Neutrophil (primary cell): ENCODE measurements around the gene OR10H5.
"Not testable (repeated sequence)": the region's sequence is repeated elsewhere in the genome, so short reads cannot be mapped to it uniquely, and the experiment has no call there.

Experiments used
- H3K27ac ChIP-seq: fragments of 200-600 bp; sonication (generic); 2 replicates; pipeline ENCODE4 v1.5.1; 2016; ENCODE audit warnings: mild to moderate bottlenecking, moderate library complexity
- H3K27me3 ChIP-seq: fragments of 200-600 bp; sonication (generic); 2 replicates; pipeline ENCODE4 v1.6.0; 2016; ENCODE audit warnings: mild to moderate bottlenecking
- H3K36me3 ChIP-seq: fragments of 200-600 bp; sonication (generic); 2 replicates; pipeline ENCODE4 v1.5.1; 2017
- H3K4me1 ChIP-seq, 2 experiments: fragments of 200-600 bp in 1 of 2; sonication (generic) in 1 of 2; 1 replicate in 1 of 2; 2 replicates in 1 of 2; pipeline versions ENCODE4 v1.5.1 to v1.6.1; 2013 to 2016; ENCODE audit warnings: low read depth in 1 of 2, low read length in 1 of 2, mild to moderate bottlenecking in 1 of 2, moderate library complexity in 1 of 2; ENCODE audit not compliant: control insufficient read depth in 1 of 2, insufficient read depth in 1 of 2
- H3K4me3 ChIP-seq, 2 experiments: fragments of 200-600 bp in 1 of 2; sonication (generic) in 1 of 2; 1 replicate in 1 of 2; 2 replicates in 1 of 2; pipeline ENCODE4 v1.5.1; 2013 to 2016; ENCODE audit warnings: low read depth in 1 of 2, low read length in 1 of 2, mild to moderate bottlenecking in 1 of 2, moderate library complexity in 1 of 2
- H3K9me3 ChIP-seq: fragments of 200-600 bp; sonication (generic); 2 replicates; pipeline ENCODE4 v1.5.1; 2016
- TF ChIP-seq, protein P1 (sequence below): fragments of 200-600 bp; sonication (generic); IDR thresholded peaks from 2 replicates; pipeline ENCODE4 v1.5.1; 2016; ENCODE audit warnings: antibody characterized with exemption

OR10H5 gene

DNA sequence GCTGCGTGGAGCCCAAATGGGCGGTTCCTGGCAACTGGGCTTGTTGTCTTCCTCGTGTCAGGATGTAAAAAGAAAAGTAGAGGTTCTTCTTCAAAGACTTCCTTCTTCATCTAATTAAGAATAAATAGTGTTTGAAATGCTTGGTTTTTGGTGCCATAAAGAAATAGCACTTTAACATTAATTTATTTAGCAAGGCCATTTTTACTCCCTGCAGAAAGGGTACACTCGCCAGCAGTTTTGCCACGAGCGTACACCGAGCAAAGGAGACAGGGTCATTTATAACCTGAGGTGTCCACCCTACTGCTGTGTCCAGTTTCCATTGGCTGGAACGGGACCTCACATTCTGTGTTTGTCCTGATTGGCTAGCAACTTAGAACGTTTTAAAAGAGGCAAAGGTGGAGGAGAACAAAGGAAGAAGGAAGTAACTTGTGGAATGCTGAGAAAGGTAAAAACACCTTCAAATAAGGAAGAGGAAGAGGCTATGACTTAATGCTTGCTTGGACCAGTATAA lies 49.8 kb downstream of the OR10H5 start:
- H3K36me3 ChIP-seq: no peaks in the 10 kb centered on the region
- no peaks in the 10 kb centered on the region for H3K27me3 ChIP-seq
- TF ChIP-seq, protein P1, sequence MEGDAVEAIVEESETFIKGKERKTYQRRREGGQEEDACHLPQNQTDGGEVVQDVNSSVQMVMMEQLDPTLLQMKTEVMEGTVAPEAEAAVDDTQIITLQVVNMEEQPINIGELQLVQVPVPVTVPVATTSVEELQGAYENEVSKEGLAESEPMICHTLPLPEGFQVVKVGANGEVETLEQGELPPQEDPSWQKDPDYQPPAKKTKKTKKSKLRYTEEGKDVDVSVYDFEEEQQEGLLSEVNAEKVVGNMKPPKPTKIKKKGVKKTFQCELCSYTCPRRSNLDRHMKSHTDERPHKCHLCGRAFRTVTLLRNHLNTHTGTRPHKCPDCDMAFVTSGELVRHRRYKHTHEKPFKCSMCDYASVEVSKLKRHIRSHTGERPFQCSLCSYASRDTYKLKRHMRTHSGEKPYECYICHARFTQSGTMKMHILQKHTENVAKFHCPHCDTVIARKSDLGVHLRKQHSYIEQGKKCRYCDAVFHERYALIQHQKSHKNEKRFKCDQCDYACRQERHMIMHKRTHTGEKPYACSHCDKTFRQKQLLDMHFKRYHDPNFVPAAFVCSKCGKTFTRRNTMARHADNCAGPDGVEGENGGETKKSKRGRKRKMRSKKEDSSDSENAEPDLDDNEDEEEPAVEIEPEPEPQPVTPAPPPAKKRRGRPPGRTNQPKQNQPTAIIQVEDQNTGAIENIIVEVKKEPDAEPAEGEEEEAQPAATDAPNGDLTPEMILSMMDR: no peak
- peak overlapping the region; percentile 67 to 81 for H3K4me3 ChIP-seq
- H3K4me1 ChIP-seq: peaks cover 19 to 21% of the 10 kb centered on the region in 2 experiments
- H3K9me3 ChIP-seq: no peaks in the 10 kb centered on the region
- H3K27ac ChIP-seq: peak overlapping the region; percentile 97

DNA sequence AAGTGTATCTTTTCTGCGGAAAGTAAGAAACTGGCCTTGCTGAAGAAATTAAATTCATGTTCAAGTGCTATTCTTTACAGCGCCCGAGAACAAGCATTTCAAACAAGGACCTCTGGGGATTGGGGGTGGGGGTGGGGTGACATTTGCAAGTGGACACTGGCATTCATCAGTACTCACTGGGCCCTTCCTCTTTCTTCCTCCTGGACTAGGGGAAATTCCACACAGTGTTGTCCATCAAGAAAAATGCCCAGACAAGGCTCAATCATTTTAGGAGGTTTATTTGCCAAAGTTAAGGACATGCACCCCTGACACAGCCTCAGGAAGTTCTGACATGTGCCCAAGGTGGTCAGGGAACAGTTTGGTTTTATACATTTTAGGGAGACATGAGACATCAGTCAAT lies 50.9 kb downstream of the OR10H5 start:
- TF ChIP-seq, protein P1: no peak
- Histone ChIP-seq H3K27ac (peak overlapping the region; percentile 97), H3K9me3 (no peaks in the 10 kb centered on the region), H3K36me3 (no peaks in the 10 kb centered on the region), H3K4me3 (no peak overlapping the region), H3K4me1 (peaks cover 19 to 21% of the 10 kb centered on the region in 2 experiments), H3K27me3 (no peaks in the 10 kb centered on the region)

GRCh38 chr19:15839888-15840287 lies 52.4 kb downstream of the OR10H5 start:
- peaks cover 19 to 21% of the 10 kb centered on the region in 2 experiments for H3K4me1 ChIP-seq
- H3K4me3 ChIP-seq, H3K27ac ChIP-seq, H3K9me3 ChIP-seq, H3K36me3 ChIP-seq, H3K27me3 ChIP-seq: not testable (repeated sequence)

DNA sequence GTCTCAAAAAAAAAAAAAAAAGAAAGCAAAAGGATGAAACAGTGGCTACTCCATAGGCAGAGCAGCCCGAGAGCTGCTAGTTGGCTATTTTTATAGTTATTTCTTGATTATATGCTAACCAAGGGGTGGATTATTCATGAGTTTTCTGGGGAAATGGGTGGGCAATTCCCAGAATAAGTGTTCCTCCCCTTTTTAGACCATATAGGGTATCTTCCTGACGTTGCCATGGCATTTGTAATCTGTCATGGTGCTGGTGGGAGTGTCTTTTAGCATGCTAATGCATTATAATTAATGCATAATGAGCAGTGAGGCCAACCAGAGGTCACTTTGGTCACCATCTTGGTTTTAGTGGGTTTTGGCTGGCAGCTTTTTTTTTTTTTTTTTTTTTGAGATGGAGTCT lies 53.4 kb downstream of the OR10H5 start:
- Histone ChIP-seq H3K4me1 (peaks cover 15 to 17% of the 10 kb centered on the region in 2 experiments), H3K36me3 (no peaks in the 10 kb centered on the region), H3K4me3 (no peak overlapping the region), H3K27me3 (no peaks in the 10 kb centered on the region), H3K9me3 (no peaks in the 10 kb centered on the region), H3K27ac (no peak overlapping the region)
- TF ChIP-seq, protein P1: no peak

GRCh38 chr19:15841875-15842569 lies 54.6 kb downstream of the OR10H5 start:
- no peaks in the 10 kb centered on the region for H3K36me3 ChIP-seq
- TF ChIP-seq, protein P1: no peak

DNA sequence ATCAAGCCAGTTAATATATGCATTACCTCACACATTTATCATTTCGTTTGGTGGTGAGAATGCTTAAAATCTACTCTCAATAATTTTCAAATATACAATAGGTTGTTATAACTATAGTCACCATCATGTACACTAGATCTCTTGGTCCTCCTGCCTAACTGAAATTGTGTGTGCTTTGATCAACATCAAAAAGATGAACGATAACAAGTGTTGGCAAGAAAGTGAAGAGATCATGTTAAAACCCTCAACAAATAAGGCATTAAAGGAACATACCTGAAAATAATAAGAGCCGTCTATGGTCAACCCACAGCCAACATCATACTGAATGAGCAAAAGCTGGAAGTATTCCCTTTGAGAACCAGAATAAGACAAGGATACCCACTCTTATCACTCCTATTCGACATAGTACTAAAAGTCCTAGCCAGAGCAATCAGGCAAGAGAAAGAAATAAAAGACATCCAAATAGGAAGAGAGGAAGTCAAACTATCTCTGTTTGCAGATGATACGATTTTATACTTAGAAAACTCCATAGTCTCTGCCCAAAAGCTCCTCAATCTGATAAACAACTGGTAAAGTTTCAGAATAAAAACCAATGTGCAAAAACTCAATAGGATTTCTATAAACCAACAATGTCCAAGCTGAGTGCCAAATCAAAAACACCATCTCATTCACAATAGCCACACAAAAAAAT lies 55.9 kb downstream of the OR10H5 start:
- H3K27me3 ChIP-seq: no peaks in the 10 kb centered on the region
- H3K4me3 ChIP-seq: no peak overlapping the region
- H3K4me1 ChIP-seq: peaks cover 0 to 2% of the 10 kb centered on the region in 2 experiments
- H3K9me3 ChIP-seq: no peaks in the 10 kb centered on the region
- no peaks in the 10 kb centered on the region for H3K36me3 ChIP-seq
- no peak overlapping the region for H3K27ac ChIP-seq
- TF ChIP-seq, protein P1: no peak

More at GRCh38 chr19:15841875-15842569, 54.6 kb downstream of the OR10H5 start:
- H3K9me3 ChIP-seq: no peaks in the 10 kb centered on the region
- peaks cover 10 to 11% of the 10 kb centered on the region in 2 experiments for H3K4me1 ChIP-seq
- no peaks in the 10 kb centered on the region for H3K27me3 ChIP-seq
- no peak overlapping the region for H3K4me3 ChIP-seq
- no peak overlapping the region for H3K27ac ChIP-seq

DNA sequence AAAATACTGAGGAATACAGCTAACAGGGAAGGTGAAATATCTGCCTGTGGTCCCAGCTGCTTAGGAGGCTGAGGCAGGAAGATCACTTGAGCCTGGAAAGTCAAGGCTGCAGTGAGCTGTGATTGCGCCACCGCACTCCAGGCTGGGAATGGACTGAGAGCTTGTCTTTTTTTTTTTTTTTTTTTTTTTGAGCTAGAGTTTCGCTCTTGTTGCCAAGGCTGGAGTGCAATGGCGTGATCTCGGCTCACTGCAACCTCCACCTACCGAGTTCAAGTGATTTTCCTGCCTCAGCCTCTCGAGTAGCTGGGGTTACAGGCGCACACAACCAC lies 56.4 kb downstream of the OR10H5 start:
- not testable (repeated sequence) for H3K27ac ChIP-seq, H3K9me3 ChIP-seq, H3K4me3 ChIP-seq, H3K27me3 ChIP-seq, H3K4me1 ChIP-seq, H3K36me3 ChIP-seq
